ENCODE measurements around the gene ATP11B. TPM values are rescaled to one million over a fixed set of nuclear protein-coding genes. Genes with fewer than 3 reads are reported as not detected.

ATP11B gene
- total RNA-seq, 8 experiments from 2014 or later: 16.8 to 45.6 (median 28.7) TPM

DNA sequence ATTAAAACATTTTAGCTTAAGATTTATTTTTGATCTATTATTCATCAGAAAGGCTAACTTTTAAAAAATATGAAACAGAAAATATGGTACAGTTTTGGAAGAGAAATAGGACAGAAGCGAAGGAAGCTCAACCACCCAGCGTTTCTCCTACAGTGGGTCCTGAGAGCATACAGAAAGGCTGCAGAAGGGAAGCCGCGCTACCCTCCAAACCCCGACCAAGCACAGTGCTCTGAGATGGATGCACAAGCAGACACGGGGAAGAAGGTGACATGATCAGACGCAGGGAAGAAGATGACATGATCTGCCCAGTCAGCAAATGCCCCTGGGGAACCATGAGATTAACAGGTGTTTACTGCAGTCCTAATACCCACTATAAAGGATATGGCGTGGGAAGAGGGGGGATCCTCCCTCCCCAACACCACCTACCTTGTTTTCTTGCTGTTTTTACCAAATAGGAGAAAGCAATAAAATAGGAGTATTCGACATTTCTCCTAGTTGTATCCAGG lies 172.6 kb downstream of the ATP11B start:
- WGBS, 10 experiments: 69 to 100% (median 97%) methylated on average over 1 to 7 of the region's 9 CpGs; no CpG with 5 or more reads in 1 of the 10 experiments
- no peak overlapping the region for H3K27ac ChIP-seq
- no peak for ATAC-seq (replicated peaks in 6 of 8)
- in situ Hi-C loops (cut with MboI; ENCODE audit: low pct_unique_long_range_greater_than_20kb in 2 of 9, low sequenced_read_pairs in 9 of 9, unreplicated experiment in 9 of 9): no loop called here
- H3K4me3 ChIP-seq: no peak overlapping the region
- no peaks in the 10 kb centered on the region for H3K4me1 ChIP-seq (replicated peaks in 1 of 2)

DNA sequence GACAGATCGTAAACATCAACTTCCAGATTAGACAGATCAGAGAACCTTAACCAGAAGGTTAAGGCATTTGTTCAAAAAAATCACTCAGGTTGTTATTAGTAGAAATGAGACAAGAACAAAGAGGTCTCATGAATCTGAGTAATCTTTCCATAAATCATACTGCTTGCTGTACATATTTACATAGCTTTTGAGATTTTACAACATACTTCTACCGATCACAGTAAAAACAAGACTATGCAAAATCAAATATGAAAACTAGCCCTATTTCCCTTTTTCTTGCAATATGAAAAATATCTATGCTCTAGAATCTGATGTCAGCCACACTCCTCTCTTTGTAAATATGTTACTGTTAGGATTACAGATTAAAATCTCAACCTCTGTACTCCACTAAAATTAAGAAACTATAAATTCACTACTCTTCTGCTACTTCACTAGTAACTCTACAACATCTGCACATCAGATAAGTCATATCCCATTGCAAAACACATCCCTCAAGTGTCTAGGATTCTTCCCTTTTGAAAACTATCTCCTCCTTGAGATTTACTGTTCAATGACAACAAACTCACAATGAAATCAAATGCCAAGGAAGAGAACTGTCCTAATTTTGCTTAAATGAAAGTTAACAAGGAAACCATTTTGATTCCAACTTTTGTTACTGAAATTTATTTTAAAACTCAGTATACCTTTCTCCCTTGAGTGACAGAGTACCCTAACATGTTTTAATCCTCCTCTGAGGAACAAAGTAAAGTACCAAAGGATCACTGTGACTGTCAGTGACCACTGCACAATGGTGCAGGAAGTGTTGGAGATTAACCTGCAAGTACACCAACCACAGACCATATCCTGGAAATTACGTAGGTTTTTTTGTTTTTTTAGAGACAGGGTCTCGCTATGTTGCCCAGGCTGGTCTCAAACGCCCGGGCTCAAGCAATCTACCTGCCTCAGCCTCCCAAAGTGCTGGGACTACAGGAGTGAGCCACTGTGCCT lies 174.2 kb downstream of the ATP11B start:
- in situ Hi-C loops (cut with MboI; ENCODE audit: low pct_unique_long_range_greater_than_20kb in 2 of 9, low sequenced_read_pairs in 9 of 9, unreplicated experiment in 9 of 9): no loop called here
- Histone ChIP-seq H3K4me3 (no peak overlapping the region), H3K27ac (no peak overlapping the region), H3K4me1 (replicated peaks in 1 of 2) (no peaks in the 10 kb centered on the region)
- WGBS, 10 experiments: 46 to 100% (median 90%) methylated on average over 2 to 6 of the region's 6 CpGs
- no peak for ATAC-seq (replicated peaks in 6 of 8)

DNA sequence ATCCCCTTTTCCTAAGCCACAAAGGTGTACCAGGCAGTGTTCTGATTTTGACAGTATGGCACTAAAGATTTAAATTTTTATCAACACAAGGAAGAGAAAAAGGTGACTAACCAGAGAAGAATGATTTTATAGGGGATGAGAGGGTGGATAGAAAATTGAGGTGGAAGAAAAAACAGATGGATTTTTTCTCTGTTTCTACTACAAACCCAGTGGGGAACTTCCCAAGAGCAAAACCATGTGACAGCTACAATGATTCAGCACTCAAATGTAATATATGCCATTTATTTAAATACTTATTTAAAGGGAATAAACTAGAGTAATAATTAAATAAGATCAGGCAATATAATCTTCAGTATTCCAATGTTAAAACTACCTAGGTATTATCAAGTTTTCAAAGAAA lies 176.0 kb downstream of the ATP11B start:
- in situ Hi-C loops (cut with MboI; ENCODE audit: low pct_unique_long_range_greater_than_20kb in 2 of 9, low sequenced_read_pairs in 9 of 9, unreplicated experiment in 9 of 9): no loop called here
- Histone ChIP-seq H3K27ac (no peak overlapping the region), H3K4me3 (no peak overlapping the region), H3K4me1 (replicated peaks in 1 of 2) (no peaks in the 10 kb centered on the region)
- ATAC-seq (replicated peaks in 6 of 8): peak in 2 of 8 experiments; percentile 72 to 90

DNA sequence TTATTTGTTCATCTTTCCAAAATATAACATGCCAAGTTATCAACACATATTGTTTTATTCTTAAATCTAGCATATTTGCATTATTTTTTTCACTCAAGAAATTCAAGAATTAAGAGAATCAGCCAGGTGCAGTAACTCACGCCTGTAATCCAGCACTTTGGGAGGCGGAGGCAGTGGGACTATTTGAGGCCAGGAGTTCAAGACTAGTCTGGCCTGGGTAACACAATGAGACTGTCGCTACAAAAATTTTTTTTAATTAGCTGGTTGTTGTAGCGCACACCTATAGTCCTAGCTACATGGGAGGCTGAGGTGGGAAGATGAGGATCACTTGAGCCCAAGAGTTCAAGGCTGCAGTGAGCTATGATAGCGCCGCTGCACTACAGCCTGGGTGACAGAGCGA lies 176.5 kb downstream of the ATP11B start:
- Histone ChIP-seq H3K4me1 (replicated peaks in 1 of 2) (no peaks in the 10 kb centered on the region), H3K4me3 (no peak overlapping the region), H3K27ac (no peak overlapping the region)
- 85 to 100% (median 98%) methylated on average over 1 to 6 of the region's 7 CpGs; no CpG with 5 or more reads in 1 of the 10 experiments for WGBS, 10 experiments
- ATAC-seq (replicated peaks in 6 of 8): no peak
- in situ Hi-C loops (cut with MboI; ENCODE audit: low pct_unique_long_range_greater_than_20kb in 2 of 9, low sequenced_read_pairs in 9 of 9, unreplicated experiment in 9 of 9): no loop called here

DNA sequence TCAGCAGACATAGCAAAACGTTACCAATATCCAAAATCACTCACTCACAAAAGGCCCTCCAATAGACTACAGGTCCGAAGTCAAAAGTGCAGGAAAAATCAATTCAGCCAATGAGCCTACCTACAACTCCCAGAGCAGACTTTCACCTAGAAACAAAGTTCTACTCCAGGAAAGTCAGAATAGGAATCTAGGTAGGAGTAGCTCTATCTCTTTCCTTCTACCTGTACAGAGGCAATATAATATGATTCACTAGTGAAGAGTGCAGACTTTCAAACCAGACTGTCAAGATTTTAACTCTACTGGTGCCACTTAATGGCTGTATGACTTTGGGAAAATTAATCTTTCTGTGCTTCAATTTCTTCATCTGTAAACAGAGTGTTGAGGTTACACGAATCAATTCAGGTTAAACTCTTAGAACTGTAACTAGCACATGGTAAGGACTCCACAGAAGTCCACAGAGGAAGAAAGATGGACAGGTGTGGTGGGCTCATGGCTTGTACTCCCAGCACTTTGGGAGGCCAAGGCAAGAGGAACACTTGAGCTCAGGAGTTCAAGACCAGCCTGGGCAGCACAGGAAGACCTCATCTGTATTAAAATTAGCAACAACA lies 177.6 kb downstream of the ATP11B start:
- 71 to 100% (median 79%) methylated on average over 1 to 3 of the region's 3 CpGs; no CpG with 5 or more reads in 3 of the 10 experiments for WGBS, 10 experiments
- Histone ChIP-seq H3K4me1 (replicated peaks in 1 of 2) (no peaks in the 10 kb centered on the region), H3K27ac (no peak overlapping the region), H3K4me3 (no peak overlapping the region)
- no peak for ATAC-seq (replicated peaks in 6 of 8)
- in situ Hi-C loops (cut with MboI; ENCODE audit: low pct_unique_long_range_greater_than_20kb in 2 of 9, low sequenced_read_pairs in 9 of 9, unreplicated experiment in 9 of 9): no loop called here

Other genes with a start within 250 kb of the ATP11B start
- gene DCUN1D1, start 187.0 kb downstream of the ATP11B start, total RNA-seq: 10 to 100 TPM; 15.2 to 29.6 (median 24.4) TPM

Measured in motor neuron (in vitro differentiated cells).